HepG2 (cell line): Measurements from ENCODE around the gene PRXL2A. TPM values are rescaled to one million over a fixed set of nuclear protein-coding genes. Genes with fewer than 3 reads are reported as not detected.
A peak's percentile ranks its signal among the peaks of the same experiment; 100 is the strongest.

Experiments
- ATAC-seq: fragments of 200-7000 bp; cut with Tn5 transposase; 3 replicates; pipeline ENCODE4 v1.9.1; 2020; ENCODE audit warnings: mild to moderate bottlenecking, moderate library complexity
- BruUV-seq: library from RNA; stranded (reverse); fragments of 400-500 nt; replicated peaks from 2 replicates; lab custom pipeline; 2021; lab: Mats Ljungman, UMichigan
- CTCF ChIA-PET: fragments of 300-600 bp; formaldehyde crosslinking; extraction: SDS; loops from one replicate; lab custom pipeline; 2021; ENCODE audit warnings: low total read pairs, inconsistent platforms, low intra/inter-chr PET ratio; lab: Yijun Ruan, JAX
- POLR2A ChIA-PET: fragments of 350-600 bp; sonication (Branson Sonifier 250); formaldehyde crosslinking; loops from one replicate; lab custom pipeline; 2020; ENCODE audit warnings: antibody characterized with exemption, inconsistent platforms; lab: Yijun Ruan, JAX
- DNase-seq: peaks from one replicate; pipeline ENCODE4 v3.0.0-alpha.2; 2015; ENCODE audit warnings: low spot score
- FAIRE-seq: peaks from 3 replicates; lab custom pipeline; 2011; peaks lifted over from hg19 to GRCh38; lab: Jason Lieb, UNC
- H2AFZ ChIP-seq: one replicate; pipeline ENCODE4 v1.6.1; 2011; ENCODE audit warnings: low read length, inconsistent platforms
- H3K27ac ChIP-seq: fragments of 300-600 bp; 3 replicates; pipeline ENCODE4 v1.8.0; 2011; ENCODE audit warnings: mixed run types, mild to moderate bottlenecking, mixed read lengths, low read length, inconsistent platforms; ENCODE audit not compliant: insufficient read depth; ENCODE audit errors: extremely low read length
- H3K27me3 ChIP-seq, 2 experiments: fragments of 200-600 bp in 1 of 2; 2 replicates in 1 of 2; 3 replicates in 1 of 2; pipeline versions ENCODE4 v1.6.0 to v1.8.0; 2011; ENCODE audit warnings: low read length in 2 of 2, mild to moderate bottlenecking in 2 of 2, moderate library complexity in 2 of 2, inconsistent platforms in 1 of 2; ENCODE audit not compliant: insufficient read depth in 2 of 2, control insufficient read depth in 1 of 2
- H3K36me3 ChIP-seq, 2 experiments: fragments of 200-600 bp in 1 of 2; replicated peaks in 1 of 2; 2 replicates in 1 of 2; 3 replicates in 1 of 2; pipeline versions ENCODE4 v1.5.1 to v1.8.0; 2011; ENCODE audit warnings: low read length in 2 of 2, inconsistent platforms in 1 of 2; ENCODE audit not compliant: insufficient read depth in 2 of 2, control insufficient read depth in 1 of 2
- H3K4me1 ChIP-seq: 2 replicates; pipeline ENCODE4 v1.5.1; 2012; ENCODE audit warnings: low read length, inconsistent platforms; ENCODE audit not compliant: insufficient read depth
- H3K4me2 ChIP-seq: 2 replicates; pipeline ENCODE4 v1.6.0; 2011; ENCODE audit warnings: low read depth, low read length, inconsistent platforms
- H3K4me3 ChIP-seq, 3 experiments: fragments of 200-600 bp in 1 of 3; sonication (generic), shearing (Covaris generic) in 1 of 3; replicated peaks in 1 of 3; 2 replicates each; pipeline ENCODE4 v1.5.1; 2011 to 2016; ENCODE audit warnings: low read length in 3 of 3, inconsistent platforms in 2 of 3, low read depth in 2 of 3, mild to moderate bottlenecking in 2 of 3, control low read depth in 1 of 3, mixed read lengths in 1 of 3; ENCODE audit not compliant: insufficient read depth in 1 of 3
- H3K79me2 ChIP-seq: one replicate; pipeline ENCODE4 v1.6.1; 2011; ENCODE audit warnings: low read length, inconsistent platforms; ENCODE audit not compliant: insufficient read depth
- H3K9ac ChIP-seq: 2 replicates; pipeline ENCODE4 v1.6.0; 2011; ENCODE audit warnings: mild to moderate bottlenecking, low read depth, low read length, inconsistent platforms; ENCODE audit not compliant: insufficient read depth
- H3K9me3 ChIP-seq: 2 replicates; pipeline ENCODE4 v1.5.1; 2012; ENCODE audit warnings: mild to moderate bottlenecking, low read length
- H4K20me1 ChIP-seq: 2 replicates; pipeline ENCODE4 v1.6.0; 2011; ENCODE audit warnings: inconsistent platforms, mild to moderate bottlenecking, low read length, moderate library complexity; ENCODE audit not compliant: insufficient read depth
- CREB1 ChIP-seq, 2 experiments: fragments of 450-650 bp in 1 of 2; IDR thresholded peaks; 2 replicates each; pipeline ENCODE4 v1.6.1; 2016 to 2017; ENCODE audit warnings: control low read depth in 1 of 2, mild to moderate bottlenecking in 1 of 2, missing compliant biosample characterization in 1 of 2, missing genetic modification characterization in 1 of 2
- DNMT3B ChIP-seq: conservative IDR thresholded peaks from 2 replicates; pipeline ENCODE4 v1.6.1; 2016; ENCODE audit warnings: missing biosample characterization, control low read depth
- FOXA1 ChIP-seq, 2 experiments: fragments of 450-650 bp in 1 of 2; sonication (generic) in 1 of 2; formaldehyde crosslinking in 1 of 2; IDR thresholded peaks; 2 replicates each; pipeline versions ENCODE4 v1.4.0 to v1.6.1; 2016 to 2020; ENCODE audit warnings: missing genetic modification reagents in 1 of 2
- FOXK2 ChIP-seq: fragments of 450-650 bp; IDR thresholded peaks from 2 replicates; pipeline ENCODE4 v1.6.1; 2016
- GABPB1 ChIP-seq: IDR thresholded peaks from 2 replicates; pipeline ENCODE4 v1.6.1; 2016; ENCODE audit warnings: mild to moderate bottlenecking, missing genetic modification reagents, moderate library complexity, missing compliant biosample characterization
- HDAC2 ChIP-seq: sonication (generic); formaldehyde crosslinking; IDR thresholded peaks from 2 replicates; pipeline ENCODE4 v1.4.0; 2020; ENCODE audit warnings: missing genetic modification reagents
- MAF1 ChIP-seq: sonication (generic); formaldehyde crosslinking; IDR thresholded peaks from 2 replicates; pipeline ENCODE4 v1.5.0; 2020; ENCODE audit warnings: missing genetic modification reagents, borderline replicate concordance
- MAZ ChIP-seq, 2 experiments: sonication (generic) in 1 of 2; formaldehyde crosslinking in 1 of 2; IDR thresholded peaks; 2 replicates each; pipeline versions ENCODE4 v1.5.0 to v1.6.1; 2012 to 2020; ENCODE audit warnings: low read depth in 2 of 2, mild to moderate bottlenecking in 2 of 2, borderline replicate concordance in 1 of 2, improper control_type of control experiment in 1 of 2, low read length in 1 of 2, missing genetic modification reagents in 1 of 2, moderate library complexity in 1 of 2
- NFYB ChIP-seq: sonication (generic); formaldehyde crosslinking; IDR thresholded peaks from 2 replicates; pipeline ENCODE4 v1.4.0; 2020; ENCODE audit warnings: missing genetic modification reagents
- PHB2 ChIP-seq: fragments of 450-650 bp; IDR thresholded peaks from 2 replicates; pipeline ENCODE4 v1.6.1; 2018; ENCODE audit not compliant: partially characterized antibody
- SKIL ChIP-seq: sonication (generic); formaldehyde crosslinking; IDR thresholded peaks from 2 replicates; pipeline ENCODE4 v1.8.0; 2022; ENCODE audit warnings: missing genetic modification reagents, mild to moderate bottlenecking, moderate library complexity, borderline replicate concordance
- STAG1 ChIP-seq: sonication (generic); formaldehyde crosslinking; IDR thresholded peaks from 2 replicates; pipeline ENCODE4 v1.4.0; 2020; ENCODE audit warnings: missing genetic modification reagents
- THRA ChIP-seq: sonication (generic); formaldehyde crosslinking; IDR thresholded peaks from 2 replicates; pipeline ENCODE4 v1.4.0; 2020; ENCODE audit warnings: missing genetic modification reagents, borderline replicate concordance
- ZBTB7B ChIP-seq: sonication (generic); formaldehyde crosslinking; IDR thresholded peaks from 2 replicates; pipeline ENCODE4 v1.4.0; 2020; ENCODE audit warnings: missing genetic modification reagents
- ZNF234 ChIP-seq: sonication (generic); formaldehyde crosslinking; conservative IDR thresholded peaks from 2 replicates; pipeline ENCODE4 v1.5.1; 2020; ENCODE audit warnings: mild to moderate bottlenecking, missing genetic modification reagents
- ZNF24 ChIP-seq: fragments of 450-650 bp; IDR thresholded peaks from 2 replicates; pipeline ENCODE4 v1.6.1; 2017; ENCODE audit warnings: antibody characterized with exemption, mild to moderate bottlenecking
- ZNF33A ChIP-seq: sonication (generic); formaldehyde crosslinking; IDR thresholded peaks from 2 replicates; pipeline ENCODE4 v1.5.1; 2020; ENCODE audit warnings: missing genetic modification reagents, mild to moderate bottlenecking, moderate library complexity, borderline replicate concordance
- ZNF484 ChIP-seq: sonication (generic); formaldehyde crosslinking; IDR thresholded peaks from 2 replicates; pipeline ENCODE4 v1.5.1; 2020; ENCODE audit warnings: mild to moderate bottlenecking, low read depth, missing genetic modification reagents, borderline replicate concordance
- ZNF589 ChIP-seq: sonication (generic); formaldehyde crosslinking; conservative IDR thresholded peaks from 2 replicates; pipeline ENCODE4 v1.8.0; 2022; ENCODE audit warnings: mild to moderate bottlenecking, moderate library complexity, missing genetic modification reagents
- ZNF644 ChIP-seq: IDR thresholded peaks from 2 replicates; pipeline ENCODE4 v1.6.1; 2016; ENCODE audit warnings: low read depth
- ZNF784 ChIP-seq: sonication (generic); formaldehyde crosslinking; IDR thresholded peaks from 2 replicates; pipeline ENCODE4 v1.5.1; 2020; ENCODE audit warnings: missing genetic modification reagents, mild to moderate bottlenecking, borderline replicate concordance
- ZNF83 ChIP-seq: sonication (generic); formaldehyde crosslinking; IDR thresholded peaks from 2 replicates; pipeline ENCODE4 v1.4.0; 2020; ENCODE audit warnings: missing genetic modification reagents, mild to moderate bottlenecking, borderline replicate concordance
- WGBS: methylation state at CpG from one replicate; pipeline ENCODE4 v1.1.6; 2017; ENCODE audit warnings: low lambda C conversion rate; 5-methylcytosine and 5-hydroxymethylcytosine counted together
- in situ Hi-C: cut with HindIII; loops from 2 replicates; pipeline ENCODE4 v1.10.0; 2017; ENCODE audit warnings: low pct_unique_long_range_greater_than_20kb; ENCODE audit not compliant: extremely low pct_ligation_motif_present
- intact Hi-C: fragments of 100-400 bp; cut with micrococcal nuclease; formaldehyde crosslinking; loops from one replicate; pipeline ENCODE4 v1.10.0; 2022; ENCODE audit not compliant: unreplicated experiment
- polyA plus RNA-seq, 8 experiments: library from polyadenylated mRNA; depleted of rRNA in 3 of 8; stranded (reverse) in 7 of 8; unstranded in 1 of 8; fragments of >200 nt; fragmentation: Illumina TruSeq in 4 of 8; extraction: Trizol in 4 of 8; gene quantifications; 2 replicates each; pipeline versions ENCODE4 v1.2.1 to v1.2.3, GENCODE V29; 2011 to 2016; ENCODE audit warnings: low read depth in 4 of 8, missing spikeins in 1 of 8, mixed read lengths in 1 of 8; ENCODE audit not compliant: insufficient read depth in 1 of 8
- total RNA-seq, 5 experiments: library from RNA; depleted of rRNA; stranded (reverse); fragments of >200 nt; fragmentation: Illumina TruSeq; extraction: Trizol; gene quantifications; 2 replicates each; pipeline ENCODE4 v1.2.3, GENCODE V29; 2016; ENCODE audit warnings: low read depth in 1 of 5

The PRXL2A gene
- total and polyA plus RNA-seq, 2 of the 13 experiments (the other 11 are each of a cell fraction or from before 2014, with no cell fraction given) = 43.9 to 79.9 TPM

- ChIA-PET POLR2A (interaction anchor here (0.7 to 1.6 kb wide), 3 partner anchors 43 to 56 kb away, joined by 3 to 4 read pairs (median 3); no protein-coding TSS in a partner anchor), CTCF (no interaction called here)
- DNase-seq (no peak), ATAC-seq (peak; percentile 16; the same call in 2 of the 3 replicates), FAIRE-seq (peak; percentile 88)
- Histone ChIP-seq H2AFZ (no peak overlapping the region), H3K9ac (no peak overlapping the region), H3K27me3 (no peaks in the 10 kb centered on the region), H3K4me3 (no peak overlapping the region), H3K9me3 (no peaks in the 10 kb centered on the region), H3K4me2 (no peak overlapping the region), H3K36me3 (no peaks in the 10 kb centered on the region), H3K4me1 (peaks cover 59% of the 10 kb centered on the region), H3K79me2 (peaks cover under 1% of the 10 kb centered on the region), H3K27ac (no peak overlapping the region), H4K20me1 (no peaks in the 10 kb centered on the region)
- intact Hi-C loops = loop anchor here (10.0 kb wide), 1 partner anchor 475 kb away; no protein-coding TSS in a partner anchor
- in situ Hi-C loops = no loop called here
- no TSS peak for BruUV-seq
- 15% methylated on average over 2 of the region's 2 CpGs for WGBS
- TF ChIP-seq ZNF83 (CRISPR knock-in tag) (no peak), MAZ (IDR thresholded peaks at IDR 0.05; ENCODE audit: borderline replicate concordance, low read depth, low read length) (no peak), MAZ (CRISPR knock-in tag; IDR thresholded peaks at IDR 0.05; ENCODE audit: low read depth) (no peak), FOXA1 (IDR thresholded peaks at IDR 0.05) (no peak), FOXA1 (CRISPR knock-in tag; IDR thresholded peaks at IDR 0.05) (0 out of 2 replicates have a peak, but pooled peaks have one; percentile 14), SKIL (CRISPR knock-in tag) (no peak), HDAC2 (CRISPR knock-in tag) (no peak), FOXK2 (no peak), ZNF484 (CRISPR knock-in tag) (0 out of 2 replicates have a peak, but pooled peaks have one; percentile 79), ZNF589 (CRISPR knock-in tag) (no peak), THRA (CRISPR knock-in tag) (no peak), ZNF644 (CRISPR knock-in tag) (no peak), DNMT3B (CRISPR knock-in tag) (no peak), ZBTB7B (CRISPR knock-in tag) (0 out of 2 replicates have a peak, but pooled peaks have one; percentile 29), MAF1 (CRISPR knock-in tag) (no peak), ZNF234 (no peak), PHB2 (no peak), ZNF24 (no peak), STAG1 (CRISPR knock-in tag) (peak; percentile 24; the same call in 1 of the 2 replicates), CREB1 (IDR thresholded peaks at IDR 0.05) (no peak), CREB1 (CRISPR knock-in tag; IDR thresholded peaks at IDR 0.05) (no peak), ZNF784 (CRISPR knock-in tag) (no peak), GABPB1 (no peak), NFYB (CRISPR knock-in tag) (no peak), ZNF33A (CRISPR knock-in tag) (no peak)
Observed at GRCh38 chr10:80449520-80449919, 41.2 kb downstream of the PRXL2A start.
